Hepatocyte (in vitro differentiated cells): Measurements from ENCODE around the gene HMGB4. TPM values are rescaled to one million over a fixed set of nuclear protein-coding genes. Genes with fewer than 3 reads are reported as not detected.

Experiments
- DNase-seq: peaks from one replicate; pipeline ENCODE4 v3.0.0-alpha.2; 2016; ENCODE audit warnings: low spot score
- H2AFZ ChIP-seq: fragments of 200-600 bp; sonication (generic); 2 replicates; pipeline ENCODE4 v1.6.0; 2016; ENCODE audit warnings: antibody characterized with exemption, mild to moderate bottlenecking
- H3K27ac ChIP-seq: fragments of 200-600 bp; sonication (generic); 2 replicates; pipeline ENCODE4 v1.5.1; 2016; ENCODE audit warnings: mild to moderate bottlenecking
- H3K27me3 ChIP-seq: fragments of 200-600 bp; sonication (generic); 2 replicates; pipeline ENCODE4 v1.6.1; 2016
- H3K36me3 ChIP-seq: fragments of 200-600 bp; sonication (generic); replicated peaks from 2 replicates; pipeline ENCODE4 v1.5.1; 2016; ENCODE audit warnings: low read depth; ENCODE audit not compliant: insufficient read depth
- H3K4me1 ChIP-seq: fragments of 200-600 bp; sonication (generic); 2 replicates; pipeline ENCODE4 v1.5.1; 2016; ENCODE audit warnings: mild to moderate bottlenecking, moderate library complexity; ENCODE audit not compliant: insufficient read depth
- H3K4me2 ChIP-seq: fragments of 200-600 bp; sonication (generic); 2 replicates; pipeline ENCODE4 v1.6.0; 2016
- H3K4me3 ChIP-seq: fragments of 200-600 bp; sonication (generic); 2 replicates; pipeline ENCODE4 v1.5.1; 2016; ENCODE audit warnings: mild to moderate bottlenecking
- H3K79me2 ChIP-seq: fragments of 200-600 bp; sonication (generic); 2 replicates; pipeline ENCODE4 v1.6.0; 2017; ENCODE audit warnings: mild to moderate bottlenecking
- H3K9me2 ChIP-seq: fragments of 200-600 bp; sonication (generic); replicated peaks from 2 replicates; pipeline ENCODE4 v1.6.0; 2017; ENCODE audit warnings: mild to moderate bottlenecking; ENCODE audit not compliant: insufficient read depth
- H3K9me3 ChIP-seq: fragments of 200-600 bp; sonication (generic); 2 replicates; pipeline ENCODE4 v1.5.1; 2016; ENCODE audit warnings: low read depth, mild to moderate bottlenecking
- H4K20me1 ChIP-seq: fragments of 200-600 bp; sonication (generic); 2 replicates; pipeline ENCODE4 v1.6.0; 2016; ENCODE audit warnings: mild to moderate bottlenecking; ENCODE audit not compliant: insufficient read depth, poor library complexity, severe bottlenecking
- EZH2 ChIP-seq: fragments of 200-600 bp; sonication (generic); IDR thresholded peaks from 2 replicates; pipeline ENCODE4 v1.6.1; 2016; ENCODE audit warnings: antibody characterized with exemption, mild to moderate bottlenecking, borderline replicate concordance
- EZH2phosphoT487 ChIP-seq: fragments of 200-600 bp; sonication (generic); IDR thresholded peaks from one replicate; pipeline ENCODE4 v1.6.1; 2018; ENCODE audit warnings: antibody characterized with exemption, mild to moderate bottlenecking, low read depth, moderate library complexity; ENCODE audit not compliant: unreplicated experiment, severe bottlenecking
- WGBS: methylation state at CpG from one replicate; pipeline ENCODE4 v1.1.6; 2016; ENCODE audit warnings: low lambda C conversion rate; ENCODE audit errors: missing lambda C conversion rate; 5-methylcytosine and 5-hydroxymethylcytosine counted together
- polyA plus RNA-seq: library from polyadenylated mRNA; unstranded; fragments of >200 nt; fragmentation: Nextera tagmentation; extraction: Ambion mirVana; gene quantifications from 2 replicates; pipeline ENCODE4 v1.2.1, GENCODE V29; 2016
- total RNA-seq: library from RNA; depleted of rRNA; stranded (reverse); fragments of >200 nt; gene quantifications from 2 replicates; pipeline ENCODE4 v1.2.3, GENCODE V29; 2014
- TF ChIP-seq, protein P1 (sequence below): fragments of 200-600 bp; sonication (generic); IDR thresholded peaks from 2 replicates; pipeline ENCODE4 v1.5.1; 2016; ENCODE audit warnings: antibody characterized with exemption, mild to moderate bottlenecking; ENCODE audit not compliant: poor library complexity

HMGB4 gene
- total and polyA plus RNA-seq, 2 experiments from 2014 or later, result not detected

DNA sequence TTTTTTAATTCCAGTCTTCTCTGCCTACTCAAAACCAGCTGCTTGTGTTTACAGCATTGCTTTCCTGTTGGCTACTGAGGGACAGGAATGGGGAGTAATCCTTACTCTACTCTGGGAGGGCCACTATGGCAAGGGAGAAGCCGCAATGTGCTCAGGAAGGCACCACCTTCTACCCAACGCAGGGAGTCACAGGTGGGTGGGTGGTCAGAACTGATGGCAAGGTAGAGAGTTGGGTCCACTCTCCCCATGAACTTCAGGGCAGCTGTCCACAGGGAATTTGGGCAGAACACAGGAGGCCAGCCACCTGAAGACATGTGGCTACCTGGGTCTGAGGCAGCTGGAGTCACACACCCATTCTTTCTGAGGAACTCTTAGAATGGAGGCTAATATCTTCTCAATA, 40.5 kb upstream of the HMGB4 start:
- 92% methylated on average over 2 of the region's 2 CpGs for WGBS
- TF ChIP-seq EZH2 (no peak), EZH2phosphoT487 (no peak)
- TF ChIP-seq, protein P1, sequence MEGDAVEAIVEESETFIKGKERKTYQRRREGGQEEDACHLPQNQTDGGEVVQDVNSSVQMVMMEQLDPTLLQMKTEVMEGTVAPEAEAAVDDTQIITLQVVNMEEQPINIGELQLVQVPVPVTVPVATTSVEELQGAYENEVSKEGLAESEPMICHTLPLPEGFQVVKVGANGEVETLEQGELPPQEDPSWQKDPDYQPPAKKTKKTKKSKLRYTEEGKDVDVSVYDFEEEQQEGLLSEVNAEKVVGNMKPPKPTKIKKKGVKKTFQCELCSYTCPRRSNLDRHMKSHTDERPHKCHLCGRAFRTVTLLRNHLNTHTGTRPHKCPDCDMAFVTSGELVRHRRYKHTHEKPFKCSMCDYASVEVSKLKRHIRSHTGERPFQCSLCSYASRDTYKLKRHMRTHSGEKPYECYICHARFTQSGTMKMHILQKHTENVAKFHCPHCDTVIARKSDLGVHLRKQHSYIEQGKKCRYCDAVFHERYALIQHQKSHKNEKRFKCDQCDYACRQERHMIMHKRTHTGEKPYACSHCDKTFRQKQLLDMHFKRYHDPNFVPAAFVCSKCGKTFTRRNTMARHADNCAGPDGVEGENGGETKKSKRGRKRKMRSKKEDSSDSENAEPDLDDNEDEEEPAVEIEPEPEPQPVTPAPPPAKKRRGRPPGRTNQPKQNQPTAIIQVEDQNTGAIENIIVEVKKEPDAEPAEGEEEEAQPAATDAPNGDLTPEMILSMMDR, result no peak

GRCh38 chr1:33823830-33824229, 40.0 kb upstream of the HMGB4 start:
- Histone ChIP-seq H2AFZ (no peak overlapping the region), H3K4me3 (no peak overlapping the region), H3K27ac (no peak overlapping the region), H3K27me3 (no peaks in the 10 kb centered on the region), H3K36me3 (no peaks in the 10 kb centered on the region), H3K4me1 (no peaks in the 10 kb centered on the region), H3K79me2 (no peaks in the 10 kb centered on the region), H4K20me1 (no peaks in the 10 kb centered on the region), H3K9me3 (no peaks in the 10 kb centered on the region), H3K9me2 (no peaks in the 10 kb centered on the region), H3K4me2 (no peak overlapping the region)
- WGBS, result 100% methylated on average over 1 of the region's 1 CpG
- no peak for TF ChIP-seq EZH2phosphoT487
- DNase-seq, result no peak

More for the DNA sequence above, 40.5 kb upstream of the HMGB4 start:
- Histone ChIP-seq H2AFZ (no peak overlapping the region), H3K27me3 (no peaks in the 10 kb centered on the region), H3K4me1 (no peaks in the 10 kb centered on the region), H3K27ac (no peak overlapping the region), H4K20me1 (no peaks in the 10 kb centered on the region), H3K4me3 (no peak overlapping the region), H3K4me2 (no peak overlapping the region), H3K9me2 (no peaks in the 10 kb centered on the region), H3K9me3 (no peaks in the 10 kb centered on the region), H3K36me3 (no peaks in the 10 kb centered on the region), H3K79me2 (no peaks in the 10 kb centered on the region)
- DNase-seq, result no peak

DNA sequence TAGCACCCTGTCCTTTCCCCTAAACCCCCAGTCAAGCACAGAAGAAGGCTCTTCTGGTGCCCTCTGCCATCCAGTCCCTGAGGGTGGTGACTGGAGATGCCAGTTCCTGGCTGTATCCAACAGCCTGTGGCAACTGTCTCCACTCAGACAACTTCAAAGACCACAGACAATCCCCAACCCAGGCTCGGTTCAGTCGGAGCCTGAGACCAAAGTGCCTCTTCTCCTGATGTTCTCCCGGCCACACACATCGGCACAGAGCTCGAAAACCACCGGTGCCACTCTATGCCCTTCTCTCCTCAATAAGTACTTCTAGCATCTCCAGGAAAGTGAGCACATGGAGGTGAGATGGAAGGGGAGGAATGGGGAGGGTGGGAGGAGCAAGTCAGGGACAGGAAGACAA, 39.6 kb upstream of the HMGB4 start:
- WGBS, result 93% methylated on average over 6 of the region's 6 CpGs
- no peak overlapping the region for H3K27ac ChIP-seq
- H3K36me3 ChIP-seq, result no peaks in the 10 kb centered on the region
- no peak overlapping the region for H3K4me2 ChIP-seq
- no peak overlapping the region for H3K4me3 ChIP-seq
- no peak for DNase-seq
- no peaks in the 10 kb centered on the region for H3K4me1 ChIP-seq
- no peaks in the 10 kb centered on the region for H3K27me3 ChIP-seq
- no peaks in the 10 kb centered on the region for H4K20me1 ChIP-seq
- H3K9me2 ChIP-seq, result no peaks in the 10 kb centered on the region
- no peaks in the 10 kb centered on the region for H3K9me3 ChIP-seq
- no peaks in the 10 kb centered on the region for H3K79me2 ChIP-seq
- TF ChIP-seq EZH2 (no peak), EZH2phosphoT487 (no peak)
- TF ChIP-seq, protein P1, result no peak
- no peak overlapping the region for H2AFZ ChIP-seq

- Histone ChIP-seq H3K4me3 (no peak overlapping the region), H4K20me1 (no peaks in the 10 kb centered on the region), H3K4me1 (no peaks in the 10 kb centered on the region), H3K36me3 (no peaks in the 10 kb centered on the region), H3K9me3 (no peaks in the 10 kb centered on the region), H3K27me3 (no peaks in the 10 kb centered on the region), H3K79me2 (no peaks in the 10 kb centered on the region), H2AFZ (no peak overlapping the region), H3K27ac (no peak overlapping the region), H3K4me2 (no peak overlapping the region), H3K9me2 (no peaks in the 10 kb centered on the region)
- no peak for TF ChIP-seq EZH2
- 80% methylated on average over 1 of the region's 1 CpG for WGBS
- DNase-seq, result no peak
Observed at GRCh38 chr1:33824971-33825370, 38.9 kb upstream of the HMGB4 start.

DNA sequence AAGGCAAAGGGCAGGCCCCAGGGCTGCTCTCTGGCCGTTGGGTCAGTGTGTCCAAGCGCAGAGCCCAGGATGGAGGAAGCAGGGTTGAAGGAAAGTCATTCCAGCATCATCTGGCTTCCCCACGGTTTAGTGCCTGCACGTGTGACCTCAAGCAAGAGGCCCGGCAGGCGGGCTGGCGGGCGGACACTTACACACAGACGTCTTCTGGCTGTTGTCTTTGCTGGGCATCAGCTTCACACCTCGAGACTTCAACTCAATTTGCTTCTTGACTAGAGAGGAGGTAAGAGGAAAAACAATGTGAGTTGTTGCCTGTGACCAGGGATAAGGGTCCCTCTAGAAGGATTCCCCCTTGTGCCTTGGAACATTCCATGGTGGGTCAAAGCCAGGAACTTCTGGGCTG, 38.4 kb upstream of the HMGB4 start:
- no peak overlapping the region for H3K4me3 ChIP-seq
- no peak for DNase-seq
- no peaks in the 10 kb centered on the region for H3K36me3 ChIP-seq
- H3K4me2 ChIP-seq, result no peak overlapping the region
- TF ChIP-seq EZH2, result no peak
- TF ChIP-seq, protein P1, result no peak
- TF ChIP-seq EZH2phosphoT487, result no peak
- no peaks in the 10 kb centered on the region for H3K27me3 ChIP-seq
- H3K79me2 ChIP-seq, result no peaks in the 10 kb centered on the region
- H3K9me3 ChIP-seq, result no peaks in the 10 kb centered on the region
- no peaks in the 10 kb centered on the region for H3K4me1 ChIP-seq
- no peak overlapping the region for H2AFZ ChIP-seq
- H3K27ac ChIP-seq, result no peak overlapping the region
- 81% methylated on average over 10 of the region's 10 CpGs for WGBS
- no peaks in the 10 kb centered on the region for H4K20me1 ChIP-seq
- H3K9me2 ChIP-seq, result no peaks in the 10 kb centered on the region
